Esophagus squamous epithelium (tissue), 5 donors: ENCODE results near the gene SLC29A1. TPM values are rescaled to one million over a fixed set of nuclear protein-coding genes. Genes with fewer than 3 reads are reported as not detected.
A peak's percentile ranks its signal among the peaks of the same experiment; 100 is the strongest.

Experiments
- DNase-seq: peaks from one replicate; lab custom pipeline; 2025; lab: John Stamatoyannopoulos, UW
- H3K27ac ChIP-seq, 4 donors: fragments of 200-600 bp; sonication (generic); one replicate each; pipeline ENCODE4 v1.5.1; 2016 to 2019; ENCODE audit warnings: mild to moderate bottlenecking in 1 of 4
- H3K27me3 ChIP-seq, 4 donors: fragments of 200-600 bp; sonication (generic); 1 replicate in 3 of 4; 2 replicates in 1 of 4; pipeline versions ENCODE4 v1.5.1 to v1.6.0; 2017 to 2021; ENCODE audit warnings: antibody characterized with exemption in 1 of 4
- H3K36me3 ChIP-seq, 3 donors: fragments of 200-600 bp; sonication (generic); one replicate each; pipeline ENCODE4 v1.5.1; 2016 to 2019
- H3K4me1 ChIP-seq, 3 donors: fragments of 200-600 bp; sonication (generic); one replicate each; pipeline ENCODE4 v1.5.1; 2017 to 2019
- H3K4me3 ChIP-seq, 4 donors: fragments of 200-600 bp; sonication (generic); 1 replicate in 3 of 4; 2 replicates in 1 of 4; pipeline ENCODE4 v1.5.1; 2016 to 2019; ENCODE audit warnings: mild to moderate bottlenecking in 2 of 4, moderate library complexity in 1 of 4
- H3K9me3 ChIP-seq, 3 donors: fragments of 200-600 bp; sonication (generic); one replicate each; pipeline ENCODE4 v1.5.1; 2016 to 2019
- CTCF ChIP-seq, 6 experiments: fragments of 450-650 bp in 4 of 6; fragments of 200-600 bp in 2 of 6; sonication (generic) in 2 of 6; IDR thresholded peaks; one replicate each; pipeline ENCODE4 v1.5.1; 2016 to 2019; ENCODE audit warnings: antibody characterized with exemption in 6 of 6, mild to moderate bottlenecking in 4 of 6, moderate library complexity in 4 of 6
- POLR2A ChIP-seq, 4 donors: fragments of 450-650 bp; IDR thresholded peaks; one replicate each; pipeline ENCODE4 v1.6.1; 2017; ENCODE audit warnings: antibody characterized with exemption in 4 of 4, mild to moderate bottlenecking in 4 of 4, moderate library complexity in 3 of 4
- WGBS, 2 donors: methylation state at CpG; one replicate each; pipeline ENCODE4 v1.1.5; 2018; 5-methylcytosine and 5-hydroxymethylcytosine counted together
- intact Hi-C: fragments of 100-400 bp; cut with DNase I; formaldehyde crosslinking; loops from one replicate; pipeline ENCODE4 v1.15.0; 2022
- total RNA-seq, 4 donors: library from RNA; depleted of rRNA; stranded (reverse); fragments of >200 nt; gene quantifications; one replicate each; pipeline ENCODE4 v1.1.0, GENCODE V29; 2016
- donor health status: DM: yes; HTN: yes; CAD: no.

Gene SLC29A1
- 10 to 100 TPM; 12.7 to 24.8 (median 22.3) TPM for total RNA-seq

- no peaks in the 10 kb centered on the region for H3K9me3 ChIP-seq
- H3K27me3 ChIP-seq = no peaks in the 10 kb centered on the region
- WGBS, 2 donors = 0% methylated on average over 5 of the region's 73 CpGs; no CpG with 5 or more reads in 1 of the 2 donors
- peaks cover 62 to 95% (median 74%) of the 10 kb centered on the region in 3 donors for H3K4me1 ChIP-seq
- H3K36me3 ChIP-seq = peaks cover 0 to 3% (median 0%) of the 10 kb centered on the region in 3 donors
- peak within 1 kb of the TSS; percentile 66 to 91 (median 88) for H3K27ac ChIP-seq
- intact Hi-C loops = no loop called here
- peak in 1 of 6 experiments; percentile 10 for TF ChIP-seq CTCF (IDR thresholded peaks at IDR 0.05)
- TF ChIP-seq POLR2A (IDR thresholded peaks at IDR 0.05) = peak in 1 of 4 donors; percentile 44
- peak within 1 kb of the TSS; percentile 43 to 85 (median 62) for H3K4me3 ChIP-seq
- DNase-seq = no peak
Observed at GRCh38 chr6:44223319-44224028, at the start of gene SLC29A1. Gene SLC29A1, plus strand, starts transcription at chr6:44223595. Its CDS starts 3,719 bp downstream, at chr6:44227314.

- Histone ChIP-seq H3K27me3 (no peaks in the 10 kb centered on the region), H3K4me1 (peaks cover 0 to 43% (median 8%) of the 10 kb centered on the region in 3 donors), H3K4me3 (no peak overlapping the region), H3K36me3 (no peaks in the 10 kb centered on the region), H3K9me3 (no peaks in the 10 kb centered on the region), H3K27ac (peak overlapping the region in 1 of 4 donors; percentile 22)
- DNase-seq = no peak
- intact Hi-C loops = no loop called here
- 76 to 83% methylated on average over 9 of the region's 15 CpGs for WGBS, 2 donors
- TF ChIP-seq POLR2A (IDR thresholded peaks at IDR 0.05) = no peak
- no peak for TF ChIP-seq CTCF (IDR thresholded peaks at IDR 0.05)
Observed at GRCh38 chr6:44176130-44176761, 47.1 kb upstream of the SLC29A1 start.

GRCh38 chr6:44176762-44177509, 46.5 kb upstream of the SLC29A1 start:
- intact Hi-C loops = no loop called here

DNA sequence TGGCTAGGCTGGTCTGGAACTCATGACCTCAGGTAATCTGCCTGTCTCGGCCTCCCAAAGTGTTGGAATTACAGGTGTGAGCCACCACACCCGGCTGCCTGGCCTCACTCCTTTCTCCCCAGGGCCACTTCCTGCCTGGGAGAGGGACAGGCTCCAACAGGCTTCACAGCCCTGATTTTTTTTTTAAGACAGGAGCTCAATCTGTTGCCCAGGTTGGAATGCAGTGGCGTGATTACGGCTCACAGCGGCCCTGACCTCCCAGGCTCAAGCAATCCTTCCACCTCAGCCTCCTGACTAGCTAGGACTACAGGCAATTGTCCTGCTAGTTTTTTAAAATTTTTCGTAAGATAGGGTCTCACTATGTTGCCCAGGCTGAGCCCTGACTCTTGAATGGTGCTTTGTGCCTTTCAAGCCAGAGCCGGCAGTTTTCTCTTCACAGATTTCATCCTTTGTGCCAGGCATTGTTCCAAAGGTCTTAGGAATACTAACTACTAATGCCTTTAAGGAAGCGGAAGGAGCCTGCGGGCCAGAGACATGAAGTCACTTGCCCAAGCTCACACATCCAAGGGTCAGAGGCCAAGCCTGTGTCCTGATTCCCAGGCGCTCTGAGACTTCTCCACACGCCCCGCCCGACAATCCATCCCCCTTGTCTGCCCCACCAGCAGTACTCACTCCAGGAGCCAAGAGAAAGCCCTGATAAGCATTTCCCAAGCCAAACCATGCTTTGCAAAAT, 45.5 kb upstream of the SLC29A1 start:
- no peak overlapping the region for H3K4me3 ChIP-seq
- peak; percentile 24 for DNase-seq
- no peak for TF ChIP-seq CTCF (IDR thresholded peaks at IDR 0.05)
- no peak for TF ChIP-seq POLR2A (IDR thresholded peaks at IDR 0.05)
- no peaks in the 10 kb centered on the region for H3K27me3 ChIP-seq
- no peaks in the 10 kb centered on the region for H3K9me3 ChIP-seq
- intact Hi-C loops = no loop called here
- peaks cover 0 to 44% (median 8%) of the 10 kb centered on the region in 3 donors for H3K4me1 ChIP-seq
- peak overlapping the region; percentile 7 to 56 (median 50) for H3K27ac ChIP-seq
- H3K36me3 ChIP-seq = no peaks in the 10 kb centered on the region
- WGBS, 2 donors = 21 to 46% methylated on average over 9 to 10 of the region's 13 CpGs

More at GRCh38 chr6:44176762-44177509, 46.5 kb upstream of the SLC29A1 start:
- Histone ChIP-seq H3K27me3 (no peaks in the 10 kb centered on the region), H3K4me3 (no peak overlapping the region), H3K36me3 (no peaks in the 10 kb centered on the region), H3K4me1 (peaks cover 0 to 43% (median 8%) of the 10 kb centered on the region in 3 donors), H3K9me3 (no peaks in the 10 kb centered on the region), H3K27ac (peak overlapping the region in 2 of 4 donors; percentile 22 to 52)
- TF ChIP-seq CTCF (IDR thresholded peaks at IDR 0.05) = no peak
- no peak for TF ChIP-seq POLR2A (IDR thresholded peaks at IDR 0.05)
- DNase-seq = no peak
- 62 to 78% methylated on average over 12 to 17 of the region's 24 CpGs for WGBS, 2 donors
